SH-SY5Y (cell line): Measurements from ENCODE around the gene CXXC5.

Experiments used
- GATA2 ChIP-seq: IDR thresholded peaks from 2 replicates; pipeline ENCODE4 v1.6.1; 2011; ENCODE audit warnings: mild to moderate bottlenecking, low read depth, low read length
- GATA3 ChIP-seq: IDR thresholded peaks from 2 replicates; pipeline ENCODE4 v1.6.1; 2011; ENCODE audit warnings: low read depth, mild to moderate bottlenecking, low read length, moderate library complexity

DNA sequence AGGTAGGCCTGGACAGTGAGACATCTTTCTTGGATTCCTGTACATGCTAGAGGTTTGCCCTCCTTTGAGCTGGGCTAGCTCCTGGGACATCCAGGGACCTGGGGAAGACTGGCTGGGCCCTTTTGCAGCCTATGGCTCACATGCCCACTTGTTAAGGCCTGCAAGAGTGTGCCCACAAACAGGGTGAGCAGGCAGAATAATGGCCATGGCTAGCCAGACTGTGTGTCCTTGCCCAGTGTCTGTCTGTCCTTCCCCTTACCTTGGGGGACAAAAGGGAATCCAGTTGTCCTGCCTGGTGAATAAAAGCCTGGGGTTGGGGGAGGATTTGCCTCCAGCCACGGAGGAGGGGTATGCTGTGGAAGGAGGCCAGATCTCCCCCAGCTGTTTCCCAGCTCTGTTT, 13.0 kb upstream of the CXXC5 start:
- TF ChIP-seq GATA2 (no peak), GATA3 (no peak)
